HepG2 (cell line): ENCODE data around the gene GLI3. TPM values are rescaled to one million over a fixed set of nuclear protein-coding genes. Genes with fewer than 3 reads are reported as not detected.

Source experiments
- ATAC-seq: fragments of 200-7000 bp; cut with Tn5 transposase; 3 replicates; pipeline ENCODE4 v1.9.1; 2020; ENCODE audit warnings: mild to moderate bottlenecking, moderate library complexity
- BruUV-seq: library from RNA; stranded (reverse); fragments of 400-500 nt; replicated peaks from 2 replicates; lab custom pipeline; 2021; lab: Mats Ljungman, UMichigan
- CTCF ChIA-PET: fragments of 300-600 bp; formaldehyde crosslinking; extraction: SDS; loops from one replicate; lab custom pipeline; 2021; ENCODE audit warnings: low total read pairs, inconsistent platforms, low intra/inter-chr PET ratio; lab: Yijun Ruan, JAX
- POLR2A ChIA-PET: fragments of 350-600 bp; sonication (Branson Sonifier 250); formaldehyde crosslinking; loops from one replicate; lab custom pipeline; 2020; ENCODE audit warnings: antibody characterized with exemption, inconsistent platforms; lab: Yijun Ruan, JAX
- DNase-seq: peaks from one replicate; pipeline ENCODE4 v3.0.0-alpha.2; 2015; ENCODE audit warnings: low spot score
- FAIRE-seq: peaks from 3 replicates; lab custom pipeline; 2011; peaks lifted over from hg19 to GRCh38; lab: Jason Lieb, UNC
- H2AFZ ChIP-seq: one replicate; pipeline ENCODE4 v1.6.1; 2011; ENCODE audit warnings: low read length, inconsistent platforms
- H3K27ac ChIP-seq: fragments of 300-600 bp; 3 replicates; pipeline ENCODE4 v1.8.0; 2011; ENCODE audit warnings: mixed run types, mild to moderate bottlenecking, mixed read lengths, low read length, inconsistent platforms; ENCODE audit not compliant: insufficient read depth; ENCODE audit errors: extremely low read length
- H3K27me3 ChIP-seq, 2 experiments: fragments of 200-600 bp in 1 of 2; 2 replicates in 1 of 2; 3 replicates in 1 of 2; pipeline versions ENCODE4 v1.6.0 to v1.8.0; 2011; ENCODE audit warnings: low read length in 2 of 2, mild to moderate bottlenecking in 2 of 2, moderate library complexity in 2 of 2, inconsistent platforms in 1 of 2; ENCODE audit not compliant: insufficient read depth in 2 of 2, control insufficient read depth in 1 of 2
- H3K36me3 ChIP-seq, 2 experiments: fragments of 200-600 bp in 1 of 2; replicated peaks in 1 of 2; 2 replicates in 1 of 2; 3 replicates in 1 of 2; pipeline versions ENCODE4 v1.5.1 to v1.8.0; 2011; ENCODE audit warnings: low read length in 2 of 2, inconsistent platforms in 1 of 2; ENCODE audit not compliant: insufficient read depth in 2 of 2, control insufficient read depth in 1 of 2
- H3K4me1 ChIP-seq: 2 replicates; pipeline ENCODE4 v1.5.1; 2012; ENCODE audit warnings: low read length, inconsistent platforms; ENCODE audit not compliant: insufficient read depth
- H3K4me2 ChIP-seq: 2 replicates; pipeline ENCODE4 v1.6.0; 2011; ENCODE audit warnings: low read depth, low read length, inconsistent platforms
- H3K4me3 ChIP-seq, 3 experiments: fragments of 200-600 bp in 1 of 3; sonication (generic), shearing (Covaris generic) in 1 of 3; replicated peaks in 1 of 3; 2 replicates each; pipeline ENCODE4 v1.5.1; 2011 to 2016; ENCODE audit warnings: low read length in 3 of 3, inconsistent platforms in 2 of 3, low read depth in 2 of 3, mild to moderate bottlenecking in 2 of 3, control low read depth in 1 of 3, mixed read lengths in 1 of 3; ENCODE audit not compliant: insufficient read depth in 1 of 3
- H3K79me2 ChIP-seq: one replicate; pipeline ENCODE4 v1.6.1; 2011; ENCODE audit warnings: low read length, inconsistent platforms; ENCODE audit not compliant: insufficient read depth
- H3K9ac ChIP-seq: 2 replicates; pipeline ENCODE4 v1.6.0; 2011; ENCODE audit warnings: mild to moderate bottlenecking, low read depth, low read length, inconsistent platforms; ENCODE audit not compliant: insufficient read depth
- H3K9me3 ChIP-seq: 2 replicates; pipeline ENCODE4 v1.5.1; 2012; ENCODE audit warnings: mild to moderate bottlenecking, low read length
- H4K20me1 ChIP-seq: 2 replicates; pipeline ENCODE4 v1.6.0; 2011; ENCODE audit warnings: inconsistent platforms, mild to moderate bottlenecking, low read length, moderate library complexity; ENCODE audit not compliant: insufficient read depth
- ZFP82 ChIP-seq: sonication (generic); formaldehyde crosslinking; IDR thresholded peaks from 2 replicates; pipeline ENCODE4 v1.5.1; 2020; ENCODE audit warnings: mild to moderate bottlenecking, missing genetic modification reagents, borderline replicate concordance
- WGBS: methylation state at CpG from one replicate; pipeline ENCODE4 v1.1.6; 2017; ENCODE audit warnings: low lambda C conversion rate; 5-methylcytosine and 5-hydroxymethylcytosine counted together
- in situ Hi-C: cut with HindIII; loops from 2 replicates; pipeline ENCODE4 v1.10.0; 2017; ENCODE audit warnings: low pct_unique_long_range_greater_than_20kb; ENCODE audit not compliant: extremely low pct_ligation_motif_present
- intact Hi-C: fragments of 100-400 bp; cut with micrococcal nuclease; formaldehyde crosslinking; loops from one replicate; pipeline ENCODE4 v1.10.0; 2022; ENCODE audit not compliant: unreplicated experiment
- polyA plus RNA-seq, 8 experiments: library from polyadenylated mRNA; depleted of rRNA in 3 of 8; stranded (reverse) in 7 of 8; unstranded in 1 of 8; fragments of >200 nt; fragmentation: Illumina TruSeq in 4 of 8; extraction: Trizol in 4 of 8; gene quantifications; 2 replicates each; pipeline versions ENCODE4 v1.2.1 to v1.2.3, GENCODE V29; 2011 to 2016; ENCODE audit warnings: low read depth in 4 of 8, missing spikeins in 1 of 8, mixed read lengths in 1 of 8; ENCODE audit not compliant: insufficient read depth in 1 of 8
- total RNA-seq, 5 experiments: library from RNA; depleted of rRNA; stranded (reverse); fragments of >200 nt; fragmentation: Illumina TruSeq; extraction: Trizol; gene quantifications; 2 replicates each; pipeline ENCODE4 v1.2.3, GENCODE V29; 2016; ENCODE audit warnings: low read depth in 1 of 5
- TF ChIP-seq, protein P1 (sequence below): sonication (generic); formaldehyde crosslinking; conservative IDR thresholded peaks from 2 replicates; pipeline ENCODE4 v1.4.0; 2020; ENCODE audit warnings: mild to moderate bottlenecking, missing genetic modification reagents, moderate library complexity

Gene GLI3
- total and polyA plus RNA-seq, 2 of the 13 experiments (the other 11 are each of a cell fraction or from before 2014, with no cell fraction given), result not detected

DNA sequence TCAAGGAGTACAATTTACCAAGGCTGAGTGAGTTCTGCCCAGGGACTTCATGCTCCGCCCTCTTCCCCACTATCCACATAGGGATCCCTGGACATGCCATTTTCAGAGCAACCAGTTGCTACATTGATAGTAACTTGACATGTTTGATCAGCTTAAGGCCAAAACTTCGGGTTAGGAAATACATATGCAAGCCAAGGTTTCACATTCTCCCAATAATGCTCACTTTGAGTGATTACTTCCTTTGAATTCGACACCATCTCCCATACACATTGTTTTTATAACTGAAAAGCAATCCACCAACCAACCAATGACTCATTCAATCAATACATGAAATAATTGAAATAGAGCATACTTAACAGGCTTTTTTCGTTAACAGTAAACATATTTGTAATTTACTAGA, 137.9 kb downstream of the GLI3 start:
- H3K36me3 ChIP-seq, result no peaks in the 10 kb centered on the region
- 18% methylated on average over 4 of the region's 4 CpGs for WGBS
- in situ Hi-C loops, result no loop called here
- ATAC-seq (no peak), DNase-seq (no peak), FAIRE-seq (no peak)
- peaks cover 4 to 48% of the 10 kb centered on the region in 2 experiments; a peak in 3 of 5 replicates for H3K27me3 ChIP-seq
- H3K4me3 ChIP-seq, result no peak overlapping the region
- intact Hi-C loops, result no loop called here
- H2AFZ ChIP-seq, result no peak overlapping the region
- BruUV-seq, result no TSS peak
- H3K9me3 ChIP-seq, result no peaks in the 10 kb centered on the region
- no peak overlapping the region for H3K4me2 ChIP-seq
- no peak overlapping the region for H3K27ac ChIP-seq
- no peaks in the 10 kb centered on the region for H3K4me1 ChIP-seq
- ChIA-PET CTCF (no interaction called here), POLR2A (no interaction called here)
- H3K79me2 ChIP-seq, result no peaks in the 10 kb centered on the region
- H4K20me1 ChIP-seq, result no peaks in the 10 kb centered on the region
- H3K9ac ChIP-seq, result no peak overlapping the region
- no peak for TF ChIP-seq ZFP82 (CRISPR knock-in tag)

DNA sequence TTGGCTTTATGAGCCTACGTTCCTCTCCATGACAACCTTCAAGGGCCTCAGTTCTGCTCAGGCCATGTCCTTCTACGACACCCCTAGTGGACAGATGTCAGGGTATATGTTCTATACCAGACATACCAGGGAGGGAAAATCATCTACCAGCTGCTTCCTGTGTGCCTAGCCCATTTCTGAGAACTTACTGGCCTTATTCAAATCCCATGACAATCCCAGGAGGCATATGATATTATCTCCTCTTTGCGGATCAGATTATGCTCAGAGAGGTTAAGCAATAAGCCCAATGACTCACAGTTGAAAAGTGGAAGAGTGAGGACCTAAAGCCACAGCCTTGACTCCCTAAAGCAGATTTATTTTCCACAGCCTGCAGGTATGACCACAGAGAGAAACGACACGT, 139.3 kb downstream of the GLI3 start:
- intact Hi-C loops, result no loop called here
- TF ChIP-seq, protein P1, sequence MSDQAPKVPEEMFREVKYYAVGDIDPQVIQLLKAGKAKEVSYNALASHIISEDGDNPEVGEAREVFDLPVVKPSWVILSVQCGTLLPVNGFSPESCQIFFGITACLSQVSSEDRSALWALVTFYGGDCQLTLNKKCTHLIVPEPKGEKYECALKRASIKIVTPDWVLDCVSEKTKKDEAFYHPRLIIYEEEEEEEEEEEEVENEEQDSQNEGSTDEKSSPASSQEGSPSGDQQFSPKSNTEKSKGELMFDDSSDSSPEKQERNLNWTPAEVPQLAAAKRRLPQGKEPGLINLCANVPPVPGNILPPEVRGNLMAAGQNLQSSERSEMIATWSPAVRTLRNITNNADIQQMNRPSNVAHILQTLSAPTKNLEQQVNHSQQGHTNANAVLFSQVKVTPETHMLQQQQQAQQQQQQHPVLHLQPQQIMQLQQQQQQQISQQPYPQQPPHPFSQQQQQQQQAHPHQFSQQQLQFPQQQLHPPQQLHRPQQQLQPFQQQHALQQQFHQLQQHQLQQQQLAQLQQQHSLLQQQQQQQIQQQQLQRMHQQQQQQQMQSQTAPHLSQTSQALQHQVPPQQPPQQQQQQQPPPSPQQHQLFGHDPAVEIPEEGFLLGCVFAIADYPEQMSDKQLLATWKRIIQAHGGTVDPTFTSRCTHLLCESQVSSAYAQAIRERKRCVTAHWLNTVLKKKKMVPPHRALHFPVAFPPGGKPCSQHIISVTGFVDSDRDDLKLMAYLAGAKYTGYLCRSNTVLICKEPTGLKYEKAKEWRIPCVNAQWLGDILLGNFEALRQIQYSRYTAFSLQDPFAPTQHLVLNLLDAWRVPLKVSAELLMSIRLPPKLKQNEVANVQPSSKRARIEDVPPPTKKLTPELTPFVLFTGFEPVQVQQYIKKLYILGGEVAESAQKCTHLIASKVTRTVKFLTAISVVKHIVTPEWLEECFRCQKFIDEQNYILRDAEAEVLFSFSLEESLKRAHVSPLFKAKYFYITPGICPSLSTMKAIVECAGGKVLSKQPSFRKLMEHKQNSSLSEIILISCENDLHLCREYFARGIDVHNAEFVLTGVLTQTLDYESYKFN (CRISPR knock-in tag), result no peak
- TF ChIP-seq, all 625 proteins: peak for 0
- peak; percentile 3 for DNase-seq
- ChIA-PET POLR2A (no interaction called here), CTCF (no interaction called here)
- Histone ChIP-seq H4K20me1 (no peaks in the 10 kb centered on the region), H3K4me3 (no peak overlapping the region), H3K79me2 (no peaks in the 10 kb centered on the region), H3K27me3 (peaks cover 6 to 47% of the 10 kb centered on the region in 2 experiments; a peak in 3 of 5 replicates), H3K9ac (no peak overlapping the region), H3K36me3 (no peaks in the 10 kb centered on the region), H3K4me2 (no peak overlapping the region), H3K27ac (no peak overlapping the region), H3K4me1 (no peaks in the 10 kb centered on the region), H3K9me3 (no peaks in the 10 kb centered on the region), H2AFZ (no peak overlapping the region)
- no TSS peak for BruUV-seq
- WGBS, result 6% methylated on average over 5 of the region's 5 CpGs
- in situ Hi-C loops, result no loop called here
- peak; percentile 88 for ATAC-seq
- no peak for FAIRE-seq
